CD4-positive, alpha-beta T cell treated with Interleukin-17A for 4 hours (primary cell): ENCODE results near the gene ADH4.

Experiments
- DNase-seq: peaks from one replicate; pipeline ENCODE4 v3.0.0-alpha.2; 2020; ENCODE audit warnings: mixed read lengths

Gene ADH4

GRCh38 chr4:99078931-99079624, 65.0 kb downstream of the ADH4 start:
- no peak for DNase-seq

- DNase-seq = no peak
Observed at GRCh38 chr4:99078336-99078735, 65.8 kb downstream of the ADH4 start.

GRCh38 chr4:99077177-99077576, 66.9 kb downstream of the ADH4 start:
- no peak for DNase-seq

- no peak for DNase-seq
Observed at GRCh38 chr4:99076292-99076976, 67.7 kb downstream of the ADH4 start.

GRCh38 chr4:99074816-99075215, 69.3 kb downstream of the ADH4 start:
- no peak for DNase-seq
